H9 (cell line): ENCODE results near the gene CCL13. TPM values are rescaled to one million over a fixed set of nuclear protein-coding genes. Genes with fewer than 3 reads are reported as not detected.

Experiments used
- DNase-seq: peaks from one replicate; pipeline ENCODE4 v3.0.0-alpha.2; 2017
- H2AFZ ChIP-seq: one replicate; pipeline ENCODE4 v1.6.1; 2013; ENCODE audit warnings: mild to moderate bottlenecking, low read length, control low read depth, moderate library complexity
- H2AK5ac ChIP-seq: 2 replicates; pipeline ENCODE4 v1.6.1; 2013; ENCODE audit warnings: low read length, control low read depth, mixed read lengths; ENCODE audit not compliant: insufficient read length
- H2BK120ac ChIP-seq: one replicate; pipeline ENCODE4 v1.6.1; 2013; ENCODE audit warnings: low read depth, mild to moderate bottlenecking, low read length, control low read depth, inconsistent platforms; ENCODE audit not compliant: poor library complexity, severe bottlenecking
- H2BK12ac ChIP-seq: 2 replicates; pipeline ENCODE4 v1.6.1; 2013; ENCODE audit warnings: low read length, control low read depth, mixed read lengths, low read depth; ENCODE audit not compliant: insufficient read length
- H2BK15ac ChIP-seq: 2 replicates; pipeline ENCODE4 v1.6.1; 2013; ENCODE audit warnings: low read depth, low read length, control low read depth
- H2BK20ac ChIP-seq: one replicate; pipeline ENCODE4 v1.6.1; 2013; ENCODE audit warnings: low read depth, mild to moderate bottlenecking, low read length, control low read depth, inconsistent platforms; ENCODE audit not compliant: poor library complexity, severe bottlenecking
- H2BK5ac ChIP-seq: 2 replicates; pipeline ENCODE4 v1.6.1; 2013; ENCODE audit warnings: low read length, control low read depth, mixed read lengths; ENCODE audit not compliant: insufficient read length
- H3K14ac ChIP-seq: 2 replicates; pipeline ENCODE4 v1.6.1; 2013; ENCODE audit warnings: low read length, control low read depth; ENCODE audit not compliant: insufficient read depth
- H3K18ac ChIP-seq: 2 replicates; pipeline ENCODE4 v1.6.1; 2013; ENCODE audit warnings: low read depth, mild to moderate bottlenecking, mixed read lengths, low read length, control low read depth; ENCODE audit not compliant: insufficient read length
- H3K23ac ChIP-seq: 2 replicates; pipeline ENCODE4 v1.6.1; 2013; ENCODE audit warnings: low read length, control low read depth, mixed read lengths, low read depth; ENCODE audit not compliant: insufficient read length
- H3K23me2 ChIP-seq: 2 replicates; pipeline ENCODE4 v1.6.1; 2013; ENCODE audit warnings: low read depth, mild to moderate bottlenecking, mixed read lengths, low read length, control low read depth; ENCODE audit not compliant: insufficient read length, poor library complexity, severe bottlenecking
- H3K27ac ChIP-seq: 2 replicates; pipeline ENCODE4 v1.5.1; 2013; ENCODE audit warnings: low read length, control low read depth, mixed read lengths, low read depth; ENCODE audit not compliant: insufficient read length
- H3K27me3 ChIP-seq: 2 replicates; pipeline ENCODE4 v1.6.1; 2013; ENCODE audit warnings: low read length, control low read depth, inconsistent platforms; ENCODE audit not compliant: insufficient read depth
- H3K4ac ChIP-seq: 2 replicates; pipeline ENCODE4 v1.6.1; 2013; ENCODE audit warnings: low read depth, mild to moderate bottlenecking, control low read depth, inconsistent platforms, low read length, moderate library complexity
- H3K4me1 ChIP-seq: 2 replicates; pipeline ENCODE4 v1.6.1; 2013; ENCODE audit warnings: low read length, control low read depth, inconsistent platforms; ENCODE audit not compliant: insufficient read depth
- H3K4me2 ChIP-seq: 2 replicates; pipeline ENCODE4 v1.6.1; 2013; ENCODE audit warnings: low read length, control low read depth, mixed read lengths; ENCODE audit not compliant: insufficient read length, insufficient read depth
- H3K56ac ChIP-seq: 2 replicates; pipeline ENCODE4 v1.6.1; 2013; ENCODE audit warnings: low read depth, mild to moderate bottlenecking, mixed read lengths, low read length, control low read depth; ENCODE audit not compliant: insufficient read length
- H3K79me1 ChIP-seq: 2 replicates; pipeline ENCODE4 v1.6.1; 2013; ENCODE audit warnings: low read depth, mild to moderate bottlenecking, moderate library complexity, low read length, control low read depth, inconsistent platforms; ENCODE audit not compliant: insufficient read depth, poor library complexity, severe bottlenecking
- H3K79me2 ChIP-seq: 2 replicates; pipeline ENCODE4 v1.6.1; 2013; ENCODE audit warnings: low read length, control low read depth, inconsistent platforms; ENCODE audit not compliant: insufficient read depth
- H3K9ac ChIP-seq: 2 replicates; pipeline ENCODE4 v1.6.1; 2013; ENCODE audit warnings: low read length, control low read depth, mixed read lengths; ENCODE audit not compliant: insufficient read length; ENCODE audit errors: extremely low read depth
- H3K9me3 ChIP-seq: one replicate; pipeline ENCODE4 v1.6.1; 2013; ENCODE audit warnings: low read depth, low read length, inconsistent platforms; ENCODE audit not compliant: control insufficient read depth
- H3T11ph ChIP-seq: one replicate; pipeline ENCODE4 v1.6.1; 2013; ENCODE audit warnings: mild to moderate bottlenecking, low read length, control low read depth, inconsistent platforms
- H4K20me1 ChIP-seq: one replicate; pipeline ENCODE4 v1.6.1; 2013; ENCODE audit not compliant: control insufficient read depth, insufficient read length, insufficient read depth
- H4K5ac ChIP-seq: 2 replicates; pipeline ENCODE4 v1.6.1; 2013; ENCODE audit warnings: low read depth, mild to moderate bottlenecking, mixed read lengths, low read length, control low read depth; ENCODE audit not compliant: insufficient read length
- H4K8ac ChIP-seq: replicated peaks from 2 replicates; pipeline ENCODE4 v1.6.1; 2013; ENCODE audit warnings: low read length, control low read depth, mixed read lengths, low read depth; ENCODE audit not compliant: insufficient read length
- H4K91ac ChIP-seq: 2 replicates; pipeline ENCODE4 v1.6.1; 2013; ENCODE audit warnings: low read depth, mild to moderate bottlenecking, moderate library complexity, mixed read lengths, low read length, control low read depth; ENCODE audit not compliant: insufficient read length
- H3K27ac Mint-ChIP-seq, 3 experiments: 2 replicates in 2 of 3; 3 replicates in 1 of 3; pipeline ENCODE4 v1.8.0; 2020 to 2021; ENCODE audit warnings: mixed read lengths in 3 of 3, mild to moderate bottlenecking in 1 of 3, moderate library complexity in 1 of 3
- H3K27me3 Mint-ChIP-seq: 2 replicates; pipeline ENCODE4 v1.8.0; 2021; ENCODE audit warnings: low read depth, mild to moderate bottlenecking, moderate library complexity, mixed read lengths
- H3K36me3 Mint-ChIP-seq, 3 experiments: 2 replicates in 2 of 3; 3 replicates in 1 of 3; pipeline ENCODE4 v1.8.0; 2020 to 2021; ENCODE audit warnings: low read depth in 3 of 3, mixed read lengths in 3 of 3; ENCODE audit not compliant: insufficient read depth in 1 of 3
- H3K4me1 Mint-ChIP-seq, 2 experiments: 2 replicates each; pipeline ENCODE4 v1.8.0; 2020; ENCODE audit warnings: mixed read lengths in 2 of 2
- H3K4me3 Mint-ChIP-seq, 2 experiments: 2 replicates in 1 of 2; 3 replicates in 1 of 2; pipeline ENCODE4 v1.8.0; 2020 to 2021; ENCODE audit warnings: mild to moderate bottlenecking in 2 of 2, mixed read lengths in 2 of 2, moderate library complexity in 1 of 2
- H3K9me3 Mint-ChIP-seq, 2 experiments: 2 replicates in 1 of 2; 3 replicates in 1 of 2; pipeline ENCODE4 v1.8.0; 2020; ENCODE audit warnings: mild to moderate bottlenecking in 2 of 2, mixed read lengths in 2 of 2, moderate library complexity in 1 of 2
- CTCF ChIP-seq: fragments of 200-600 bp; sonication (generic); conservative IDR thresholded peaks from 3 replicates; pipeline ENCODE4 v1.8.0; 2021; ENCODE audit warnings: antibody characterized with exemption, mild to moderate bottlenecking
- WGBS: extraction: QIAGEN DNeasy Blood & Tissue Kit; methylation state at CpG from one replicate; pipeline ENCODE4 v1.1.7; 2013; ENCODE audit warnings: missing lambda C conversion rate, low lambda C conversion rate, mixed read lengths; ENCODE audit not compliant: insufficient read length; ENCODE audit errors: extremely low coverage; 5-methylcytosine and 5-hydroxymethylcytosine counted together
- total RNA-seq: library from RNA; stranded (reverse); gene quantifications from 2 replicates; pipeline ENCODE4 v1.2.1, GENCODE V29; 2021

The CCL13 gene
- total RNA-seq, 1 experiment from 2014 or later = not detected

GRCh38 chr17:34365340-34365739, 9.1 kb downstream of the CCL13 start:
- peaks cover 21% of the 10 kb centered on the region for H3K27me3 Mint-ChIP-seq
- H3K79me2 ChIP-seq = no peaks in the 10 kb centered on the region
- H3K27me3 ChIP-seq = no peaks in the 10 kb centered on the region
- no peaks in the 10 kb centered on the region for H3K36me3 Mint-ChIP-seq
- no peak overlapping the region for H3K4ac ChIP-seq
- H3K4me1 Mint-ChIP-seq = peaks cover 10 to 21% of the 10 kb centered on the region in 2 experiments; a peak in 3 of 4 replicates
- no peak overlapping the region for H2BK15ac ChIP-seq
- no peak overlapping the region for H3K27ac Mint-ChIP-seq
- H3K9ac ChIP-seq = no peak overlapping the region
- no peak for DNase-seq
- H4K5ac ChIP-seq = no peak overlapping the region
- no peak overlapping the region for H3K56ac ChIP-seq
- H4K20me1 ChIP-seq = no peaks in the 10 kb centered on the region
- no peak overlapping the region for H3K14ac ChIP-seq
- H3K27ac ChIP-seq = no peak overlapping the region
- no peaks in the 10 kb centered on the region for H3K23me2 ChIP-seq
- no peak overlapping the region for H2BK20ac ChIP-seq
- H3K4me1 ChIP-seq = no peaks in the 10 kb centered on the region
- H2BK12ac ChIP-seq = no peak overlapping the region
- no peak overlapping the region for H3K18ac ChIP-seq
- H4K8ac ChIP-seq = no peak overlapping the region
- H2BK5ac ChIP-seq = no peak overlapping the region
- H3K4me2 ChIP-seq = no peak overlapping the region
- H3K4me3 Mint-ChIP-seq = no peak overlapping the region
- no peak overlapping the region for H2BK120ac ChIP-seq
- H3K9me3 ChIP-seq = no peaks in the 10 kb centered on the region
- no peak overlapping the region for H2AFZ ChIP-seq
- no peak for TF ChIP-seq CTCF
- no peaks in the 10 kb centered on the region for H3K79me1 ChIP-seq
- H3T11ph ChIP-seq = no peak overlapping the region
- no CpG with 5 or more reads among the region's 2 CpGs for WGBS
- H3K23ac ChIP-seq = no peak overlapping the region
- H3K9me3 Mint-ChIP-seq = no peaks in the 10 kb centered on the region
- H2AK5ac ChIP-seq = no peak overlapping the region
- no peak overlapping the region for H4K91ac ChIP-seq
